Choroid plexus epithelial cell (primary cell): Measurements from ENCODE around the gene TFPT.

Source experiments
- DNase-seq: peaks from one replicate; pipeline ENCODE4 v3.0.0-alpha.2; 2010; ENCODE audit warnings: low read depth
- H3K4me3 ChIP-seq: 2 replicates; pipeline ENCODE4 v1.5.1; 2011; ENCODE audit warnings: low read depth, mild to moderate bottlenecking, control low read depth, low read length, moderate library complexity
- CTCF ChIP-seq: conservative IDR thresholded peaks from 2 replicates; pipeline ENCODE4 v1.5.1; 2011; ENCODE audit warnings: low read depth, mild to moderate bottlenecking, control low read depth, inconsistent platforms, low read length, moderate library complexity

TFPT gene

DNA sequence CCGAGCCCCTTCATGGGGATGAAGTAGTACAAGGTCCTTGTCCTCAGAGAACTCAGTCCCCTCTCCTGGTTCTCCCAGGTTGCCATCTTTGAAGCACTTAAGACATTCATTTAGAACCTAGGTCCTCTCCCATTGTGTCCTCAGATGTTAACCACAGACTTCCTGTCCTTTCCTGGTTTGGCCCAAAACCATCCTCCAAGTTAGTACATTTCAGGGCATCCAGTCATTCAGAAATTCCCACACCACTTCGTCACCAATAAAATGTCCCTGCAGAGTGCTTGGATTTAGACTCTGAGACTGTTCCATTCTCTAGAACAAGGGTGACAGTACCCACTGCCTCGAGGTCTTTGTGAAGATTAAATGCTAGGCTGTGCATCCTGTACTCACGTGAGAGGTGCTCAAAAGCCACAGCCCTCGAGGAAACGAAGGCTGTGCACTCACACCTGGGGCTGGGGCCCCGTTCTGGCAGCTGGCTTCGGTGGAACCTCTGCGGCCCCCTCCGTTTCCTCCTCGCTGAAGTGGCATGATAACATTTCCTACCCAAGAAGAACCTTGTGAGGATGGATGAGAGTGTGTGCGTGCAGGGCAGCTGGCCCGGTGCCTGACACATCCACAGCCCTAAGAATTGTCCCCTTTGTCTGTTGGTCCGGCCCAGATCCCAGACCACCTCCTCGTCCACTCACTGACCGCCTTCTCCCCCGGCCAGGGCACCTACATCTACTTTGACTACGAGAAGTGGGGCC lies 39.3 kb upstream of the TFPT start:
- no peak for DNase-seq
- no peak overlapping the region for H3K4me3 ChIP-seq
- TF ChIP-seq CTCF, result no peak

DNA sequence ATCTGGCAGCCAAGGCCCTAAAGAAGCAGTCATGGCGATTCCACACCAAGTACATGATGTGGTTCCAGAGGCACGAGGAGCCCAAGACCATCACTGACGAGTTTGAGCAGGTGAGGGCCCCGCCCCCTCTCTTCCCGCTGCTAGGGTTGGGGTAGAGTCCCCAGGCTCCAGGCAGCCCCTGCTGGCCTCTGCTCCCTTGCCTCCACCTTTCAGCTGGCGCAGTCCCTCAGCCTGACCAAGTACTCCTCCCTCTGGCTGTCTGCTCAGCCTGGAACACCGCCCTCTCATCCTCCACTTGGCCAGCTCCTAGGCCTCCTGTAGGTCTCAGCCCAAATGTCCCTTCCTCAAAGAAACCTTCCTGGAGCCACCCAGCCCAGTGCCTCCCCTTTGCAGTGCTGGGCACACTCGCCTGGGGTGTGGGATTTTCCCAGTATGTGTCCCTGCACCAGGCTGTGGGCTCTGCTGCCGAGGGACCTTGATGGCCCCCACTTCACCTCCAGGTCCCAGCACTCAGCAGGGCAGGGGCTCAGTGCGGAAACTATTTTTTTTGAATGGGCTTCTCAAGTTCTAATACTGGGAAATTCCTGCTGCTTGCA lies 38.4 kb upstream of the TFPT start:
- TF ChIP-seq CTCF, result no peak
- no peak overlapping the region for H3K4me3 ChIP-seq
- no peak for DNase-seq

GRCh38 chr19:54152878-54153524 lies 37.5 kb upstream of the TFPT start:
- TF ChIP-seq CTCF, result no peak
- DNase-seq, result peak; percentile 38

GRCh38 chr19:54152267-54152666 lies 36.8 kb upstream of the TFPT start:
- TF ChIP-seq CTCF, result no peak
- no peak for DNase-seq

More at GRCh38 chr19:54152878-54153524, 37.5 kb upstream of the TFPT start:
- H3K4me3 ChIP-seq, result no peak overlapping the region

DNA sequence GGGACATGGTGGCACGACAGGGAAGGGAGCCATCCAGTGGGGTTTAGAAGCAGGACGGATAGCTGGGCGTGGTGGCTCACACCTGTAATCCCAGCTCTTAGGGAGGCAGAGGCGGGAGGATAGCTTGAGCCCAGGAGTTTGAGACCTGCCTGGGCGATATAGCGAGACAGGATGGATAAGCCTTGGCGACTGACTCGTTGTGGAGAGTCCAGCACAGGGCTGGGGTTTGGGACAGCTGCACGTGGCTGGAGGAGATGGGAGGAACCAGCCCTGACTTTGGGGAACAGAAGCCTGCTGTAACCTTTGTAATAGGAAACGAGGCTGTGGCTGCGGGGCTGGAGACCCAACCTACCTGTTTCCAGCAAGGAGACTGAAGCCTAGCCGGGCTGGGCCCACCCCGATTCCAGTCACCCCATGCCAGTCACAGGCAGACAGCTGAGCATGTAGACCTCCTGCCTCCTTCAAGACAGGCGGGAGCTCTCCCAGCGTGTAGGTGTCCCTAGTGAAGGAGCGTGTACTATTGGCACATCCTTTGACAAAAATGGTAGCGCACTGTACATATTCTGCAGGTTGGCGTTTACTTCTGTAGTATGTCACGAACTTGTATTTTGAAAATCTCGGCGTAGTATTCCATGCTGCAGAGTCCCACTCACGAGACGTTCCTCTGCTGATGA lies 36.0 kb upstream of the TFPT start:
- H3K4me3 ChIP-seq, result no peak overlapping the region
- no peak for TF ChIP-seq CTCF
- no peak for DNase-seq

More at GRCh38 chr19:54152267-54152666, 36.8 kb upstream of the TFPT start:
- H3K4me3 ChIP-seq, result no peak overlapping the region

- DNase-seq, result no peak
- no peak overlapping the region for H3K4me3 ChIP-seq
- no peak for TF ChIP-seq CTCF
Measured at GRCh38 chr19:54149021-54149812, 33.8 kb upstream of the TFPT start.
